ENCODE data around the gene TDRD6. TPM values are rescaled to one million over a fixed set of nuclear protein-coding genes. Genes with fewer than 3 reads are reported as not detected.
A peak's percentile ranks its signal among the peaks of the same experiment; 100 is the strongest.
"Not testable (repeated sequence)": the region's sequence is repeated elsewhere in the genome, so short reads cannot be mapped to it uniquely, and the experiment has no call there.

The TDRD6 gene, protein sequence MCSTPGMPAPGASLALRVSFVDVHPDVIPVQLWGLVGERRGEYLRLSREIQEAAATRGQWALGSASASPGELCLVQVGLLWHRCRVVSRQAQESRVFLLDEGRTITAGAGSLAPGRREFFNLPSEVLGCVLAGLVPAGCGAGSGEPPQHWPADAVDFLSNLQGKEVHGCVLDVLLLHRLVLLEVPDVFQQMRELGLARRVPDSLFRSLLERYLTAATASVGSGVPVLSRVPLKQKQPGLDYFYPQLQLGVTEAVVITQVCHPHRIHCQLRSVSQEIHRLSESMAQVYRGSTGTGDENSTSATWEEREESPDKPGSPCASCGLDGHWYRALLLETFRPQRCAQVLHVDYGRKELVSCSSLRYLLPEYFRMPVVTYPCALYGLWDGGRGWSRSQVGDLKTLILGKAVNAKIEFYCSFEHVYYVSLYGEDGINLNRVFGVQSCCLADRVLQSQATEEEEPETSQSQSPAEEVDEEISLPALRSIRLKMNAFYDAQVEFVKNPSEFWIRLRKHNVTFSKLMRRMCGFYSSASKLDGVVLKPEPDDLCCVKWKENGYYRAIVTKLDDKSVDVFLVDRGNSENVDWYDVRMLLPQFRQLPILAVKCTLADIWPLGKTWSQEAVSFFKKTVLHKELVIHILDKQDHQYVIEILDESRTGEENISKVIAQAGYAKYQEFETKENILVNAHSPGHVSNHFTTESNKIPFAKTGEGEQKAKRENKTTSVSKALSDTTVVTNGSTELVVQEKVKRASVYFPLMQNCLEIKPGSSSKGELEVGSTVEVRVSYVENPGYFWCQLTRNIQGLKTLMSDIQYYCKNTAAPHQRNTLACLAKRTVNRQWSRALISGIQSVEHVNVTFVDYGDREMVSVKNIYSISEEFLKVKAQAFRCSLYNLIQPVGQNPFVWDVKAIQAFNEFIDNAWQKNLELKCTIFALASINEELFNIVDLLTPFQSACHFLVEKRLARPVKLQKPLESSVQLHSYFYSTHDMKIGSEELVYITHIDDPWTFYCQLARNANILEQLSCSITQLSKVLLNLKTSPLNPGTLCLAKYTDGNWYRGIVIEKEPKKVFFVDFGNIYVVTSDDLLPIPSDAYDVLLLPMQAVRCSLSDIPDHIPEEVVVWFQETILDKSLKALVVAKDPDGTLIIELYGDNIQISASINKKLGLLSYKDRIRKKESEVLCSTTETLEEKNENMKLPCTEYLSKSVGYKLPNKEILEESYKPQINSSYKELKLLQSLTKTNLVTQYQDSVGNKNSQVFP (N-terminal part only)
- total RNA-seq (2014; rRNA removed; shearing (Covaris generic)): 0.10 TPM in 1 of 2 replicates, not detected in the other

GRCh38 chr6:46687619-46688097 is at the start of gene TDRD6:
TSS of gene TDRD6 (plus strand) at chr6:46687885. CDS start at chr6:46688129, 244 bp downstream.
- no peak for DNase-seq
- no peaks in the 10 kb centered on the region for H3K9me3 ChIP-seq (replicated peaks)

GRCh38 chr6:46637933-46638332 is 49.8 kb upstream of the TDRD6 start:
- no peak overlapping the region for H3K4me3 ChIP-seq
- no peaks in the 10 kb centered on the region for H3K27me3 ChIP-seq
- H3K27ac ChIP-seq: no peak overlapping the region
- DNase-seq: no peak
- H3K9me3 ChIP-seq (replicated peaks): no peaks in the 10 kb centered on the region
- no peaks in the 10 kb centered on the region for H3K36me3 ChIP-seq
- H3K4me1 ChIP-seq: no peaks in the 10 kb centered on the region

More at GRCh38 chr6:46687619-46688097, at the start of gene TDRD6:
- H3K36me3 ChIP-seq: no peaks in the 10 kb centered on the region
- H3K27me3 ChIP-seq: 0 out of 2 replicates have a peak, but pooled peaks cover 3% of the 10 kb centered on the region
- H3K4me1 ChIP-seq: peaks cover 13% of the 10 kb centered on the region
- no peak within 1 kb of the TSS for H3K27ac ChIP-seq
- H3K4me3 ChIP-seq: no peak within 1 kb of the TSS

GRCh38 chr6:46638650-46639049 is 49.0 kb upstream of the TDRD6 start:
- Histone ChIP-seq H3K27me3 (no peaks in the 10 kb centered on the region), H3K4me1 (no peaks in the 10 kb centered on the region)

GRCh38 chr6:46642928-46643751 is 44.5 kb upstream of the TDRD6 start:
- H3K4me3 ChIP-seq: no peak overlapping the region
- H3K27me3 ChIP-seq: no peaks in the 10 kb centered on the region
- no peak overlapping the region for H3K27ac ChIP-seq
- H3K9me3 ChIP-seq (replicated peaks): no peaks in the 10 kb centered on the region
- no peaks in the 10 kb centered on the region for H3K36me3 ChIP-seq
- H3K4me1 ChIP-seq: no peaks in the 10 kb centered on the region
- DNase-seq: no peak

More at GRCh38 chr6:46638650-46639049, 49.0 kb upstream of the TDRD6 start:
- Histone ChIP-seq H3K36me3 (no peaks in the 10 kb centered on the region), H3K27ac (no peak overlapping the region), H3K4me3 (no peak overlapping the region), H3K9me3 (replicated peaks) (no peaks in the 10 kb centered on the region)
- no peak for DNase-seq

DNA sequence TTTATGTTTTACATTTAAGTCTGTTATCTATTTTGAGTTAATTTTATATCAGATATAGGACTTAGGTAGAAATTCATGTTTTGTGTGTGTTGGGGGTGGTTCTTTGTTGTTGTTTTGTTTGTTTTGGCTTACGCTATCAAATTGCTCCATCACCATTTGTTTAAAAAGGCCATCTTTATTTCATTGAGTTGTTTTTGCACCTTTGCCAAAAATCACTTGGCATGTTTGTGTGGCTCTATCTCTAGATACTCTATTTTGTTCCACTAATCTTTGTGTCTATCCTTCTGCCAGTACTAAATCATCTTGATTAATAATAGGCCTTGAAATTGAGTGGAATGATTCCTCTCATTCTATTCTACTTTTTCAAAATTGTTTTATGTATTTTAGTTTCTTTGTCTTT is 42.4 kb upstream of the TDRD6 start:
- Histone ChIP-seq H3K27ac (no peak overlapping the region), H3K9me3 (replicated peaks) (no peaks in the 10 kb centered on the region), H3K27me3 (no peaks in the 10 kb centered on the region), H3K4me1 (no peaks in the 10 kb centered on the region), H3K36me3 (no peaks in the 10 kb centered on the region), H3K4me3 (no peak overlapping the region)
- no peak for DNase-seq

DNA sequence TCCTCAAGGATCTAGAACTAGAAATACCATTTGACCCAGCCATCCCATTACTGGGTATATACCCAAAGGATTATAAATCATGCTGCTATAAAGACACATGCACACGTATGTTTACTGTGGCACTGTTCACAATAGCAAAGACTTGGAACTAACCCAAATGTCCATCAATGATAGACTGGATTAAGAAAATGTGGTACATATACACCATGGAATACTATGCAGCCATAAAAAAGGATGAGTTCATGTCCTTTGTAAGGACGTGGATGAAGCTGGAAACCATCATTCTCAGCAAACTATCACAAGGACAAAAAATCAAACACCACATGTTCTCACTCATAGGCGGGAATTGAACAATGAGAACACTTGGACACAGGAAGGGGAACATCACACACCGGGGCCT is 39.6 kb upstream of the TDRD6 start:
- not testable (repeated sequence) for H3K27me3 ChIP-seq; H3K4me1 ChIP-seq; H3K4me3 ChIP-seq; H3K9me3 ChIP-seq (replicated peaks); H3K36me3 ChIP-seq; DNase-seq; H3K27ac ChIP-seq

- Histone ChIP-seq H3K27ac (no peak overlapping the region), H3K36me3 (no peaks in the 10 kb centered on the region), H3K27me3 (no peaks in the 10 kb centered on the region), H3K4me3 (no peak overlapping the region), H3K4me1 (0 out of 2 replicates have a peak, but pooled peaks cover 3% of the 10 kb centered on the region), H3K9me3 (replicated peaks) (no peaks in the 10 kb centered on the region)
- no peak for DNase-seq
Observed at GRCh38 chr6:46648869-46649492, 38.7 kb upstream of the TDRD6 start.

DNA sequence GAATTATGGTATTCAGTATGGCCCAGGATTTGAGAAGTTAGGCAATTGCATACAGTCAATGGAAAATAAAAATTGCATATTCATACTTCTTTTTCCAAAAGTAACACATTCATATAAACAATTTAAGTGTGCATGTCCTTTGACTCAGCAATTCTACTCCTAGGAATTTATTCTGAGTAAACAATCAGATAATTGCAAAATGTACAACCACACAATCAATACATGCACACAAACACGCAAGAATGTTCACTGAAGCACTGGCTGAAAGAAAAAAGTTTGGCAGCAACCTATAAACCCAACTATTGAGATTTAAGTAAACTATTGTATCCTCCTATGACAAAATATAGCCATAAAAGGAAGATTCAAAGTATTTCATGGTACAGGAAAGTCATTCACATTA is 36.7 kb upstream of the TDRD6 start:
- H3K27me3 ChIP-seq: no peaks in the 10 kb centered on the region
- DNase-seq: no peak

DNA sequence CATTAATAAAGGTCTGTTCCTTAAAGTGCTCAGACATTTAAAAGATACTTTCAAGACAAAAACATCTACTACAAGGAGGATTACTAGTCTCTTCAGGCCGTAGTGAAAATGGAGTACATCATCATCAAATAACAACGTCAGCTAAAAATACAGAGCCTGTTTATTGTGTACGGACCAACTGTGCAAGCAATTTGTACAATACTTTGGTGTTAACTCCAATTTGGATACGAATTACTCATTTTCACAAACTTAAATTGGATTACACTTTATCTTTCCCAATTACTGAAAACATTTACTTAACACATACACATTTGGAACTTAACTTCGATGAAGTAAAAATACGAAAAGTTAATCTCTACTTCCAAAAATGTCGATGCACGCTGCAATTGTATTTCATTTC is 35.9 kb upstream of the TDRD6 start:
- H3K36me3 ChIP-seq: no peaks in the 10 kb centered on the region
- 0 out of 2 replicates have a peak, but pooled peaks cover 3% of the 10 kb centered on the region for H3K4me1 ChIP-seq
- H3K27me3 ChIP-seq: no peaks in the 10 kb centered on the region
- DNase-seq: no peak
- H3K4me3 ChIP-seq: peak overlapping the region; percentile 57
- H3K27ac ChIP-seq: no peak overlapping the region
- no peaks in the 10 kb centered on the region for H3K9me3 ChIP-seq (replicated peaks)

More for the DNA sequence above, 36.7 kb upstream of the TDRD6 start:
- H3K4me1 ChIP-seq: 0 out of 2 replicates have a peak, but pooled peaks cover 3% of the 10 kb centered on the region
- no peaks in the 10 kb centered on the region for H3K9me3 ChIP-seq (replicated peaks)
- no peak overlapping the region for H3K27ac ChIP-seq
- H3K36me3 ChIP-seq: no peaks in the 10 kb centered on the region
- no peak overlapping the region for H3K4me3 ChIP-seq

DNA sequence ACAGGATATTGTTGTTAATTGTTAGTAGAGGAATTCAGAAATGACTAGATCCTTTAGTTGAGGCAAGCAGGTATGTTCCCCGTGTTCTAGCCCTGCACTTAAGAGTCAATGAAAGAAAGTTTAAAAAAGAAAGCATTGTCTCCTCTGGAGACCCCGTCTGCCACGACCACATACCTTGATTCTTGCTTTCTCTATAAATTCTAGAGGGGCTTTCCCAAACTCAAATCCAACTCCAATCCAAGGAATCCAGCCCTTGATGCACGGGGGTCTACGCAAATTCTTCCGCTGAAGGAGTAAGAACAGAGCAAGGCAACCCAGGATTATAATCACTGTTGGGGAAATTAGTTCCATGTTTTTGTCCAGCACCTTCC is 35.5 kb upstream of the TDRD6 start:
- Histone ChIP-seq H3K36me3 (no peaks in the 10 kb centered on the region), H3K27ac (no peak overlapping the region), H3K27me3 (no peaks in the 10 kb centered on the region), H3K4me1 (0 out of 2 replicates have a peak, but pooled peaks cover 3% of the 10 kb centered on the region), H3K4me3 (peak overlapping the region; percentile 57), H3K9me3 (replicated peaks) (no peaks in the 10 kb centered on the region)
- DNase-seq: peak in 1 of 2 experiments; percentile 1

DNA sequence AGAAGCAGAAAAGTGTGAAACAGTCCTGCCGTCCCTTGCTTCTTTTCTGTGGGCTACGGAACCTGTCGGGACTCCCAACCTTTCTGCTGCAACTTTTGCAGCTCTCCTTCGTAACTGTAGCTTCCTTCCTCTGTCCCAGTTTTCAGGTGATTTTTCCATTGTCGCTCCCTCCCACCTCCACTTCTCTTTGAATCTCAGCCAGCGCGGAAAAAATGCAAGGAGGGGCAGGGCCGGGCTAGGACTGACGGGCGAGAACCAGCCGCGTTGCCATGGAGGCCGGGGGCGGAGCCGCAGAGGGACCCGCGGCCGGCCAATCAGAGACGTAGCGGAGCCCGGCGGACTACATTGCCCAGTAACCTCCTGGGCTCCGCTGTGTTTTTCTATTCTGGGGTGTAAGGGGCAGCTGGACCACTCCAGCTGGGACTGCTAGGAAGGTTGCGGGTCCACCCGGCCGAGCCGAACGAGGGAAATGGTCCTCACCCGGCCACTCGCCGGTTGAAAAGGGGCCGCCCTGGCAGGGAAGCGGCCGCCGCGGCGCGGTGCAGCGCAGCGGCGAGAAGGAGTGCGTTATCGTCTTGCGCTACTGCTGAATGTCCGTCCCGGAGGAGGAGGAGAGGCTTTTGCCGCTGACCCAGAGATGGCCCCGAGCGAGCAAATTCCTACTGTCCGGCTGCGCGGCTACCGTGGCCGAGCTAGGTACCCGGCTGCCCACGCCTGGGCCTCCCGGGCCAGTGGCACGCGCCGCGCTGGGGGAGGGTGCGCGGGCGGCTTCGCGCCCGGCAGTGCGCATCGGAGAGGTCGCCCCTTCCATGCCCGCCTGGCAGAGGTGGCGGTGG is 34.9 kb upstream of the TDRD6 start, which contains the start of the genes CYP39A1 and SLC25A27:
TSS of gene CYP39A1 (minus strand) at position 216 of the 836 bp plus-strand sequence. CDS start 236 bp downstream, outside the sequence.
TSS of gene SLC25A27 (plus strand) at position 373 of the 836 bp plus-strand sequence. CDS start at position 591, 218 bp downstream.
- H3K27me3 ChIP-seq: no peaks in the 10 kb centered on the region
- no peaks in the 10 kb centered on the region for H3K36me3 ChIP-seq
- H3K27ac ChIP-seq: no peak within 1 kb of the TSS
- 0 out of 2 replicates have a peak, but pooled peaks cover 3% of the 10 kb centered on the region for H3K4me1 ChIP-seq
- H3K9me3 ChIP-seq (replicated peaks): no peaks in the 10 kb centered on the region
- peak within 1 kb of the TSS; percentile 57 for H3K4me3 ChIP-seq
- DNase-seq: peak; percentile 70 to 75

DNA sequence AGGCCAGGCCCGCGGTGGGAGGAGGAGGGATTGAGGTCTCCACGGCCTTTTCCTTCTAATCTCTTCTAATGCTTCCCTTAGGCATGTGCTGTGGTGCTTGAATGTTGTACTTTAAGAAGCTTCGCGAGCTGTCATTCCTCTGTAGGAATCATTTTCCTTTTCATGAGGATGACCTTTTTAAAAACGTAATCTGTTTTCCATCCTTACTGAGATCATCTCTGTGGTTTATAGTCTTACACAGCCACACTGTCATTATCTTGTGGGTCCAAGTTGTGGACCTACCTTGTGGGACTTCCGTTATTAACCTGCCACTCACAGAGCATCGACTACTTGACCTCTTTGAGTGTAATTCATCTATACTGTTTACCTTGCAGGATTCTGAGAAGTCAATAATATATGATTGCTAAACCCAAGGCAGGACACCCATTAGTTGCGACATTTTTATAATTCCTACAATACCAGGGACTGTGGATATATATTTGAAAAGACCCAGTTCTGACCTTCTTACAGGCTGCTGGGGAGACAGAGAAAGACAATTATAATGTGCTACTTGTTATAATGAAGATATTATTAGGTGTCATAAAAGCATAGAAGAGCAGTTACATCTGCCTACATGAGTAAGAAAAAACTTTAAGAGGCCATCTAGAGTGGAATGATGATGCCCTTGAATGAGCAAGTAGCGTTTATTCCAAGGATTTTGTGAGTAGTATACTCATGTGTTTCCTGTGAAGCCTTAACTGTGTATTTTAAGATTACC is 34.1 kb upstream of the TDRD6 start:
- Histone ChIP-seq H3K27me3 (no peaks in the 10 kb centered on the region), H3K36me3 (no peaks in the 10 kb centered on the region), H3K9me3 (replicated peaks) (no peaks in the 10 kb centered on the region), H3K27ac (no peak overlapping the region), H3K4me3 (peak overlapping the region; percentile 57), H3K4me1 (0 out of 2 replicates have a peak, but pooled peaks cover 3% of the 10 kb centered on the region)
- DNase-seq: no peak

Data from SJCRH30 (cell line).